Smooth muscle cell (in vitro differentiated cells): ENCODE data around the gene CDHR3. TPM values are rescaled to one million over a fixed set of nuclear protein-coding genes. Genes with fewer than 3 reads are reported as not detected.

ENCODE experiments used
- DNase-seq: peaks from one replicate; lab custom pipeline; 2025; ENCODE audit not compliant: unreplicated experiment; lab: John Stamatoyannopoulos, UW
- H2AFZ ChIP-seq: fragments of 200-600 bp; sonication (generic); 2 replicates; pipeline ENCODE4 v1.6.0; 2016; ENCODE audit warnings: antibody characterized with exemption, low read depth, mild to moderate bottlenecking
- H3F3A ChIP-seq: fragments of 200-600 bp; sonication (generic); 2 replicates; pipeline ENCODE4 v1.6.0; 2017; ENCODE audit warnings: antibody characterized with exemption, low read depth
- H3K27ac ChIP-seq: fragments of 200-600 bp; sonication (generic); 2 replicates; pipeline ENCODE4 v1.5.1; 2016; ENCODE audit warnings: low read depth, mild to moderate bottlenecking
- H3K27me3 ChIP-seq: fragments of 200-600 bp; sonication (generic); 2 replicates; pipeline ENCODE4 v1.6.1; 2016; ENCODE audit warnings: low read depth, mild to moderate bottlenecking
- H3K36me3 ChIP-seq: fragments of 200-600 bp; sonication (generic); 2 replicates; pipeline ENCODE4 v1.5.1; 2016; ENCODE audit warnings: low read depth
- H3K4me1 ChIP-seq: fragments of 200-600 bp; sonication (generic); 2 replicates; pipeline ENCODE4 v1.5.1; 2016; ENCODE audit warnings: low read depth
- H3K4me2 ChIP-seq: fragments of 200-600 bp; sonication (generic); 2 replicates; pipeline ENCODE4 v1.6.0; 2016; ENCODE audit warnings: mild to moderate bottlenecking
- H3K4me3 ChIP-seq: fragments of 200-600 bp; sonication (generic); 2 replicates; pipeline ENCODE4 v1.5.1; 2016; ENCODE audit warnings: mild to moderate bottlenecking
- H3K79me2 ChIP-seq: fragments of 200-600 bp; sonication (generic); 2 replicates; pipeline ENCODE4 v1.6.0; 2016; ENCODE audit warnings: low read depth, mild to moderate bottlenecking
- H3K9ac ChIP-seq: fragments of 200-600 bp; sonication (generic); 2 replicates; pipeline ENCODE4 v1.6.0; 2016; ENCODE audit warnings: low read depth
- H3K9me3 ChIP-seq: fragments of 200-600 bp; sonication (generic); replicated peaks from 2 replicates; pipeline ENCODE4 v1.5.1; 2016; ENCODE audit warnings: low read depth
- H4K20me1 ChIP-seq: fragments of 200-600 bp; sonication (generic); 2 replicates; pipeline ENCODE4 v1.6.0; 2016; ENCODE audit warnings: low read depth
- CTCF ChIP-seq: fragments of 200-600 bp; sonication (generic); IDR thresholded peaks from 2 replicates; pipeline ENCODE4 v1.5.1; 2017; ENCODE audit warnings: borderline replicate concordance, mild to moderate bottlenecking, antibody characterized with exemption; ENCODE audit not compliant: insufficient read depth, poor library complexity, severe bottlenecking
- WGBS: methylation state at CpG from one replicate; pipeline ENCODE4 v1.1.7; 2016; ENCODE audit warnings: low lambda C conversion rate; 5-methylcytosine and 5-hydroxymethylcytosine counted together
- polyA plus RNA-seq: library from polyadenylated mRNA; unstranded; fragments of >200 nt; fragmentation: Nextera tagmentation; extraction: Ambion mirVana; gene quantifications from 2 replicates; pipeline ENCODE4 v1.2.1, GENCODE V29; 2016
- total RNA-seq: library from RNA; depleted of rRNA; stranded (reverse); fragments of >200 nt; gene quantifications from 2 replicates; pipeline ENCODE4 v1.2.3, GENCODE V29; 2014

CDHR3 gene
- total and polyA plus RNA-seq, 2 experiments from 2014 or later, result 0.31 to 1.7 TPM

- Histone ChIP-seq H3K27me3 (no peaks in the 10 kb centered on the region), H3K36me3 (no peaks in the 10 kb centered on the region), H3K4me3 (no peak overlapping the region), H3K9me3 (no peaks in the 10 kb centered on the region), H3K27ac (no peak overlapping the region), H4K20me1 (no peaks in the 10 kb centered on the region), H3K4me1 (peaks cover 7% of the 10 kb centered on the region), H2AFZ (no peak overlapping the region), H3K79me2 (no peaks in the 10 kb centered on the region), H3K9ac (no peak overlapping the region), H3F3A (no peaks in the 10 kb centered on the region), H3K4me2 (no peak overlapping the region)
- 85% methylated on average over 3 of the region's 3 CpGs for WGBS
- DNase-seq, result no peak
- TF ChIP-seq CTCF, result no peak
Measured at GRCh38 chr7:106058928-106059324, 95.9 kb downstream of the CDHR3 start.

DNA sequence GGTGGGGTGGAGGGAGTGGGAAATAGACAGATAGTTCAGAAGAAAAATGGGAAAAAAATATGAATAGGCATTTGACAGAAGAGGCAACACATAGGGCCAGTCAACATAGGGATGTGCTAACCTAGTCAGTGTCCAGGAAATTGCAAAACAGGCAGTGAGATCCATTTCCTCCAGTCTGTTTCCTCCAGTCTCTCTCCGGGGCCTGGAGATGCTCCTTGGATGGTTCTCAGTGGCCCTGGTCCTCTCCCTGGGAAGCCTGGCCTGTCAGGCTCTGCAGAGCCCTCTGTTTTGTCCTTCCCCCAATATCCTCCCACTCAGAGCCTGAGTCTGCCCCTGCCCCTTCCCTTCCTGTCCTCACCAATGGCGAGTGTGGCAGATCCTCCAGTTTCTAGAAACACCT lies 96.5 kb downstream of the CDHR3 start:
- no peaks in the 10 kb centered on the region for H3K36me3 ChIP-seq
- no peak for TF ChIP-seq CTCF
- no peak overlapping the region for H3K27ac ChIP-seq
- H2AFZ ChIP-seq, result no peak overlapping the region
- H3K4me3 ChIP-seq, result no peak overlapping the region
- H3K4me2 ChIP-seq, result no peak overlapping the region
- no peak for DNase-seq
- H3K79me2 ChIP-seq, result no peaks in the 10 kb centered on the region
- H3K27me3 ChIP-seq, result no peaks in the 10 kb centered on the region
- H3K9me3 ChIP-seq, result no peaks in the 10 kb centered on the region
- no peaks in the 10 kb centered on the region for H4K20me1 ChIP-seq
- 94% methylated on average over 2 of the region's 2 CpGs for WGBS
- H3K9ac ChIP-seq, result no peak overlapping the region
- no peaks in the 10 kb centered on the region for H3F3A ChIP-seq
- peaks cover 7% of the 10 kb centered on the region for H3K4me1 ChIP-seq

- H3K79me2 ChIP-seq, result no peaks in the 10 kb centered on the region
- no peaks in the 10 kb centered on the region for H4K20me1 ChIP-seq
- no peak overlapping the region for H3K4me3 ChIP-seq
- no peak overlapping the region for H3K9ac ChIP-seq
- no peak for TF ChIP-seq CTCF
- no peaks in the 10 kb centered on the region for H3K27me3 ChIP-seq
- H3K4me1 ChIP-seq, result peaks cover 12% of the 10 kb centered on the region
- no peak overlapping the region for H3K4me2 ChIP-seq
- no peak for DNase-seq
- no peak overlapping the region for H2AFZ ChIP-seq
- H3K36me3 ChIP-seq, result no peaks in the 10 kb centered on the region
- no peak overlapping the region for H3K27ac ChIP-seq
- WGBS, result 89% methylated on average over 7 of the region's 7 CpGs
- H3K9me3 ChIP-seq, result no peaks in the 10 kb centered on the region
- H3F3A ChIP-seq, result no peaks in the 10 kb centered on the region
Measured at GRCh38 chr7:106060394-106060920, 97.4 kb downstream of the CDHR3 start.

DNA sequence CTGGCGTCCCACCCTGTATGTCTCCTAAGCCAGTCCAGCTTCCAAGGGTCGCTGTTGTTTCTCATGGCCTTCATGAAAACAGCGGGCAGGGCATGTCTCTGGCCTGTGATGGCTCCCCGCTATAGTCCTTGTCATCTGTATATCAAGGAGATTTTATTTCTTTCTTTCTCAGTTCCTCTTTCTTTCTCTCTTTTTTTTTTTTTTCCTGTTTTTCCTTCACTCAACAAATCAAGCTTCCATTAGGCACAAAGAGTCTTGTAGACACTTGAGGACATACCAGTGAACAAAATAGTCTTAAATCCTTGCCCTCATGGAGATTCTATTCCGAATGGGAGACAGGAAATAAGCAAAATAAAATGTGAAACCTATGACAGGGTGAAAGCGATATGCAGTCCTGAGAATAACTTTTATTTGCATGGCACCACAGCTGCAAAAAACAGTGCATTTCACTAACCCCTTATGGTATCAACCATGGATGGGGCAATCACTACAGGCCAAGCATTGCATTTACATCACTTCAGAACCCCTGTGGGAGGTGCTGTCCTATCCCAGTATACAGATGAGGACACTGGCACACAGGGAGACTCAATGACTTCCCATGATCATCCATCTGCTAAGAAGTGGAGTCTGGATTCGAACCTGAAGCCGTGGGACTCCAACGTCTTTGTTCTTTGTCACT lies 98.4 kb downstream of the CDHR3 start:
- Histone ChIP-seq H3K4me2 (no peak overlapping the region), H3K27ac (no peak overlapping the region), H2AFZ (no peak overlapping the region), H4K20me1 (no peaks in the 10 kb centered on the region), H3K4me1 (peaks cover 17% of the 10 kb centered on the region), H3K9me3 (no peaks in the 10 kb centered on the region), H3K79me2 (no peaks in the 10 kb centered on the region), H3K36me3 (no peaks in the 10 kb centered on the region), H3K27me3 (no peaks in the 10 kb centered on the region), H3K4me3 (no peak overlapping the region), H3K9ac (no peak overlapping the region), H3F3A (no peaks in the 10 kb centered on the region)
- WGBS, result 95% methylated on average over 9 of the region's 9 CpGs
- TF ChIP-seq CTCF, result no peak
- DNase-seq, result no peak
